HUES6 (cell line): ENCODE measurements around the gene SPTBN5.

ENCODE experiments used
- H3K27ac ChIP-seq: 2 replicates; pipeline ENCODE4 v1.7.0; 2013; ENCODE audit warnings: low read depth, mild to moderate bottlenecking, low read length, inconsistent platforms
- H3K27me3 ChIP-seq: 2 replicates; pipeline ENCODE4 v1.6.1; 2013; ENCODE audit warnings: low read length; ENCODE audit not compliant: control insufficient read depth, insufficient read depth
- H3K36me3 ChIP-seq: 2 replicates; pipeline ENCODE4 v1.6.1; 2013; ENCODE audit warnings: low read length; ENCODE audit not compliant: control insufficient read depth, insufficient read depth
- H3K4me1 ChIP-seq: 2 replicates; pipeline ENCODE4 v1.6.1; 2013; ENCODE audit warnings: low read length; ENCODE audit not compliant: control insufficient read depth, insufficient read depth
- H3K4me3 ChIP-seq: 2 replicates; pipeline ENCODE4 v1.5.1; 2013; ENCODE audit warnings: low read depth, low read length
- H3K9ac ChIP-seq: one replicate; pipeline ENCODE4 v1.6.1; 2013; ENCODE audit warnings: mild to moderate bottlenecking, low read length
- H3K9me3 ChIP-seq: 2 replicates; pipeline ENCODE4 v1.6.1; 2013; ENCODE audit warnings: low read depth, low read length; ENCODE audit not compliant: control insufficient read depth, insufficient read depth

Gene SPTBN5

GRCh38 chr15:41925086-41925608 is 31.3 kb upstream of the SPTBN5 start:
- H3K9ac ChIP-seq: no peak overlapping the region
- no peak overlapping the region for H3K4me3 ChIP-seq
- H3K27ac ChIP-seq: no peak overlapping the region
- H3K4me1 ChIP-seq: peaks cover 12% of the 10 kb centered on the region
- H3K36me3 ChIP-seq: peaks cover 5% of the 10 kb centered on the region
- H3K27me3 ChIP-seq: no peaks in the 10 kb centered on the region
- H3K9me3 ChIP-seq: no peaks in the 10 kb centered on the region

GRCh38 chr15:41923401-41923997 is 29.6 kb upstream of the SPTBN5 start:
- H3K4me1 ChIP-seq: peaks cover 3% of the 10 kb centered on the region
- H3K36me3 ChIP-seq: peaks cover 17% of the 10 kb centered on the region
- H3K27me3 ChIP-seq: no peaks in the 10 kb centered on the region
- H3K9me3 ChIP-seq: no peaks in the 10 kb centered on the region
- no peak overlapping the region for H3K4me3 ChIP-seq
- no peak overlapping the region for H3K9ac ChIP-seq
- H3K27ac ChIP-seq: no peak overlapping the region

GRCh38 chr15:41922353-41922752 is 28.5 kb upstream of the SPTBN5 start:
- H3K36me3 ChIP-seq: peaks cover 29% of the 10 kb centered on the region

GRCh38 chr15:41921639-41922038 is 27.8 kb upstream of the SPTBN5 start:
- H3K4me3 ChIP-seq: no peak overlapping the region
- no peak overlapping the region for H3K9ac ChIP-seq
- no peaks in the 10 kb centered on the region for H3K9me3 ChIP-seq
- H3K27ac ChIP-seq: no peak overlapping the region
- no peaks in the 10 kb centered on the region; the same call in 1 of the 2 replicates for H3K4me1 ChIP-seq
- peaks cover 29% of the 10 kb centered on the region for H3K36me3 ChIP-seq
- no peaks in the 10 kb centered on the region for H3K27me3 ChIP-seq

More at GRCh38 chr15:41922353-41922752, 28.5 kb upstream of the SPTBN5 start:
- no peak overlapping the region for H3K4me3 ChIP-seq
- no peaks in the 10 kb centered on the region for H3K27me3 ChIP-seq
- H3K9ac ChIP-seq: no peak overlapping the region
- peaks cover 3% of the 10 kb centered on the region; the same call in 1 of the 2 replicates for H3K4me1 ChIP-seq
- H3K27ac ChIP-seq: no peak overlapping the region
- no peaks in the 10 kb centered on the region for H3K9me3 ChIP-seq

- no peaks in the 10 kb centered on the region for H3K9me3 ChIP-seq
- no peaks in the 10 kb centered on the region; the same call in 1 of the 2 replicates for H3K4me1 ChIP-seq
- no peak overlapping the region for H3K9ac ChIP-seq
- peaks cover 33% of the 10 kb centered on the region for H3K36me3 ChIP-seq
- H3K4me3 ChIP-seq: no peak overlapping the region
- no peaks in the 10 kb centered on the region for H3K27me3 ChIP-seq
- no peak overlapping the region for H3K27ac ChIP-seq
These were observed 27.3 kb upstream of the SPTBN5 start for GRCh38 chr15:41921167-41921566.

- no peaks in the 10 kb centered on the region for H3K9me3 ChIP-seq
- peaks cover 33% of the 10 kb centered on the region for H3K36me3 ChIP-seq
- H3K9ac ChIP-seq: no peak overlapping the region
- H3K4me3 ChIP-seq: no peak overlapping the region
- no peaks in the 10 kb centered on the region for H3K27me3 ChIP-seq
- no peaks in the 10 kb centered on the region; the same call in 1 of the 2 replicates for H3K4me1 ChIP-seq
- H3K27ac ChIP-seq: no peak overlapping the region
These were observed 26.2 kb upstream of the SPTBN5 start for GRCh38 chr15:41919954-41920538.

- no peak overlapping the region for H3K4me3 ChIP-seq
- H3K9me3 ChIP-seq: no peaks in the 10 kb centered on the region
- no peak overlapping the region for H3K27ac ChIP-seq
- H3K9ac ChIP-seq: no peak overlapping the region
- H3K4me1 ChIP-seq: no peaks in the 10 kb centered on the region; the same call in 1 of the 2 replicates
- H3K27me3 ChIP-seq: no peaks in the 10 kb centered on the region
- peaks cover 35% of the 10 kb centered on the region for H3K36me3 ChIP-seq
These were observed 25.5 kb upstream of the SPTBN5 start for GRCh38 chr15:41919201-41919820.

- no peak overlapping the region for H3K27ac ChIP-seq
These were observed 24.8 kb upstream of the SPTBN5 start for GRCh38 chr15:41918506-41919126.

GRCh38 chr15:41917767-41918430 is 24.0 kb upstream of the SPTBN5 start:
- H3K27ac ChIP-seq: no peak overlapping the region
- no peak overlapping the region for H3K9ac ChIP-seq
- H3K4me1 ChIP-seq: no peaks in the 10 kb centered on the region; the same call in 1 of the 2 replicates
- peaks cover 41% of the 10 kb centered on the region for H3K36me3 ChIP-seq
- no peaks in the 10 kb centered on the region for H3K27me3 ChIP-seq
- no peaks in the 10 kb centered on the region for H3K9me3 ChIP-seq
- no peak overlapping the region for H3K4me3 ChIP-seq

More at GRCh38 chr15:41918506-41919126, 24.8 kb upstream of the SPTBN5 start:
- H3K36me3 ChIP-seq: peaks cover 39% of the 10 kb centered on the region
- no peaks in the 10 kb centered on the region for H3K9me3 ChIP-seq
- no peaks in the 10 kb centered on the region for H3K27me3 ChIP-seq
- H3K4me1 ChIP-seq: no peaks in the 10 kb centered on the region; the same call in 1 of the 2 replicates
- no peak overlapping the region for H3K4me3 ChIP-seq
- no peak overlapping the region for H3K9ac ChIP-seq

- H3K9me3 ChIP-seq: no peaks in the 10 kb centered on the region
- H3K4me1 ChIP-seq: no peaks in the 10 kb centered on the region; the same call in 1 of the 2 replicates
- H3K9ac ChIP-seq: no peak overlapping the region
- no peak overlapping the region for H3K27ac ChIP-seq
- no peaks in the 10 kb centered on the region for H3K27me3 ChIP-seq
- H3K4me3 ChIP-seq: no peak overlapping the region
- peaks cover 58% of the 10 kb centered on the region for H3K36me3 ChIP-seq
These were observed 21.6 kb upstream of the SPTBN5 start for GRCh38 chr15:41915255-41915994.
